ENCODE data around the gene PRR18. TPM values are rescaled to one million over a fixed set of nuclear protein-coding genes. Genes with fewer than 3 reads are reported as not detected.

The PRR18 gene
- total RNA-seq, 1 donor from 2014 or later, result under 0.01 TPM

- TF ChIP-seq CTCF (IDR thresholded peaks at IDR 0.05; ENCODE audit: insufficient read depth, low read length, severe bottlenecking), result no peak
- no peak for FAIRE-seq
Measured at GRCh38 chr6:166315436-166315835, 7.2 kb upstream of the PRR18 start.

GRCh38 chr6:166314454-166314853 lies 6.3 kb upstream of the PRR18 start:
- H3K36me3 ChIP-seq (ENCODE audit: control insufficient read depth, insufficient read depth, low read length), result no peaks in the 10 kb centered on the region
- H3K4me3 ChIP-seq (ENCODE audit: low read depth, low read length), result no peak overlapping the region
- TF ChIP-seq CTCF (IDR thresholded peaks at IDR 0.05; ENCODE audit: insufficient read depth, low read length, severe bottlenecking), result no peak
- no peak for FAIRE-seq
- no peak for DNase-seq (ENCODE audit: low read depth)
- no peaks in the 10 kb centered on the region for H3K27me3 ChIP-seq (ENCODE audit: control insufficient read depth, insufficient read depth, low read length)

More at GRCh38 chr6:166315436-166315835, 7.2 kb upstream of the PRR18 start:
- DNase-seq (ENCODE audit: low read depth), result no peak
- no peak overlapping the region for H3K4me3 ChIP-seq (ENCODE audit: low read depth, low read length)
- H3K36me3 ChIP-seq (ENCODE audit: control insufficient read depth, insufficient read depth, low read length), result no peaks in the 10 kb centered on the region
- H3K27me3 ChIP-seq (ENCODE audit: control insufficient read depth, insufficient read depth, low read length), result no peaks in the 10 kb centered on the region

GRCh38 chr6:166313255-166314070 lies 5.3 kb upstream of the PRR18 start:
- no peak overlapping the region for H3K4me3 ChIP-seq (ENCODE audit: low read depth, low read length)
- no peak for FAIRE-seq
- no peaks in the 10 kb centered on the region for H3K36me3 ChIP-seq (ENCODE audit: control insufficient read depth, insufficient read depth, low read length)
- TF ChIP-seq CTCF (IDR thresholded peaks at IDR 0.05; ENCODE audit: insufficient read depth, low read length, severe bottlenecking), result peak; percentile 65
- peaks cover 5% of the 10 kb centered on the region for H3K27me3 ChIP-seq (ENCODE audit: control insufficient read depth, insufficient read depth, low read length)
- DNase-seq (ENCODE audit: low read depth), result peak; percentile 18

- FAIRE-seq (no peak), DNase-seq (ENCODE audit: low read depth) (no peak)
- peaks cover 7% of the 10 kb centered on the region for H3K27me3 ChIP-seq (ENCODE audit: control insufficient read depth, insufficient read depth, low read length)
- H3K36me3 ChIP-seq (ENCODE audit: control insufficient read depth, insufficient read depth, low read length), result no peaks in the 10 kb centered on the region
- H3K4me3 ChIP-seq (ENCODE audit: low read depth, low read length), result no peak overlapping the region
- TF ChIP-seq CTCF (IDR thresholded peaks at IDR 0.05; ENCODE audit: insufficient read depth, low read length, severe bottlenecking), result no peak
Measured at GRCh38 chr6:166312832-166313231, 4.6 kb upstream of the PRR18 start.

GRCh38 chr6:166310634-166311033 lies 2.4 kb upstream of the PRR18 start:
- FAIRE-seq (peak; percentile 18), DNase-seq (ENCODE audit: low read depth) (no peak)
- Histone ChIP-seq H3K4me3 (ENCODE audit: low read depth, low read length) (no peak overlapping the region), H3K27me3 (ENCODE audit: control insufficient read depth, insufficient read depth, low read length) (peaks cover 16% of the 10 kb centered on the region), H3K36me3 (ENCODE audit: control insufficient read depth, insufficient read depth, low read length) (no peaks in the 10 kb centered on the region)
- TF ChIP-seq CTCF (IDR thresholded peaks at IDR 0.05; ENCODE audit: insufficient read depth, low read length, severe bottlenecking), result no peak
